Measurements from ENCODE around the gene TTR. TPM values are rescaled to one million over a fixed set of nuclear protein-coding genes. Genes with fewer than 3 reads are reported as not detected.

Gene TTR
- total RNA-seq, 1 experiment from 2014 or later, result not detected

GRCh38 chr18:31633392-31634330 lies 42.0 kb downstream of the TTR start:
- no peaks in the 10 kb centered on the region for H3K9me2 ChIP-seq (replicated peaks; ENCODE audit: low read length)
- H3K4me1 ChIP-seq (ENCODE audit: insufficient read depth, low read length), result no peaks in the 10 kb centered on the region
- H3K27me3 ChIP-seq (ENCODE audit: low read length), result no peaks in the 10 kb centered on the region
- no peak for DNase-seq
- H3K79me2 ChIP-seq (ENCODE audit: low read length), result no peaks in the 10 kb centered on the region
- H3K9ac ChIP-seq (ENCODE audit: low read length), result no peak overlapping the region
- H3F3A ChIP-seq (ENCODE audit: low read length, unreplicated experiment), result no peaks in the 10 kb centered on the region
- no peak for ATAC-seq
- no peak overlapping the region for H2AFZ ChIP-seq (ENCODE audit: low read length)
- no peak overlapping the region for H3K27ac ChIP-seq (ENCODE audit: low read length)
- H3K4me3 ChIP-seq (ENCODE audit: low read length), result no peak overlapping the region
- BruUV-seq (replicated peaks), result no TSS peak
- CTCF ChIA-PET, result no interaction called here
- no peak for TF ChIP-seq EZH2 (IDR thresholded peaks at IDR 0.05; ENCODE audit: low read length, unreplicated experiment)
- TF ChIP-seq, protein P1, sequence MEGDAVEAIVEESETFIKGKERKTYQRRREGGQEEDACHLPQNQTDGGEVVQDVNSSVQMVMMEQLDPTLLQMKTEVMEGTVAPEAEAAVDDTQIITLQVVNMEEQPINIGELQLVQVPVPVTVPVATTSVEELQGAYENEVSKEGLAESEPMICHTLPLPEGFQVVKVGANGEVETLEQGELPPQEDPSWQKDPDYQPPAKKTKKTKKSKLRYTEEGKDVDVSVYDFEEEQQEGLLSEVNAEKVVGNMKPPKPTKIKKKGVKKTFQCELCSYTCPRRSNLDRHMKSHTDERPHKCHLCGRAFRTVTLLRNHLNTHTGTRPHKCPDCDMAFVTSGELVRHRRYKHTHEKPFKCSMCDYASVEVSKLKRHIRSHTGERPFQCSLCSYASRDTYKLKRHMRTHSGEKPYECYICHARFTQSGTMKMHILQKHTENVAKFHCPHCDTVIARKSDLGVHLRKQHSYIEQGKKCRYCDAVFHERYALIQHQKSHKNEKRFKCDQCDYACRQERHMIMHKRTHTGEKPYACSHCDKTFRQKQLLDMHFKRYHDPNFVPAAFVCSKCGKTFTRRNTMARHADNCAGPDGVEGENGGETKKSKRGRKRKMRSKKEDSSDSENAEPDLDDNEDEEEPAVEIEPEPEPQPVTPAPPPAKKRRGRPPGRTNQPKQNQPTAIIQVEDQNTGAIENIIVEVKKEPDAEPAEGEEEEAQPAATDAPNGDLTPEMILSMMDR (conservative IDR thresholded peaks at IDR 0.05; ENCODE audit: low read depth, low read length), result no peak
- no peak for TF ChIP-seq EZH2phosphoT487 (IDR thresholded peaks at IDR 0.05; ENCODE audit: borderline replicate concordance, low read length)
- POLR2A ChIA-PET (ENCODE audit: unreplicated experiment), result no interaction called here
- no peaks in the 10 kb centered on the region for H3K9me3 ChIP-seq (ENCODE audit: low read length)
- no peak overlapping the region for H3K4me2 ChIP-seq (ENCODE audit: low read length)
- no peaks in the 10 kb centered on the region for H3K36me3 ChIP-seq (ENCODE audit: low read depth, low read length)
- intact Hi-C loops (cut with micrococcal nuclease), result no loop called here
- H4K20me1 ChIP-seq (ENCODE audit: low read length), result no peaks in the 10 kb centered on the region

DNA sequence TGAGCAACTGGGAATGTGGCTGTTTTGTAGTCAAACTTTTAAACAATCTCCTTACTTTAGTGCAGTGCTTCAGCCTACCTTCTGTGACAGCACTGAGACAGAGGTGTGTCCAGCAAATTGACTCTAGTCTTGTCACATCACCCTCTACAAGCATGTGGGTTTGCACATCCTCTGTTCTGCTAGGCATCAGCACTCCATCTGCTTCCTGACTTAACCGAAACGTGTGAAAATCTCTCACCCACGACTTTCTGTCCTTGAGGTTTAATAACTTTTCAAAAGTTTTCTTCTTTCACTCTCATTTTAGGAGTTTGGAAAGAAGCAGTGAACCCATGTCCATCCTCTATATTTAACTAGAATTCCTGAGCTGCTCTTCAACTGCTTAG lies 42.6 kb downstream of the TTR start:
- CTCF ChIA-PET, result no interaction called here
- H3K9ac ChIP-seq (ENCODE audit: low read length), result no peak overlapping the region
- POLR2A ChIA-PET (ENCODE audit: unreplicated experiment), result no interaction called here
- H3K36me3 ChIP-seq (ENCODE audit: low read depth, low read length), result no peaks in the 10 kb centered on the region
- H3K4me1 ChIP-seq (ENCODE audit: insufficient read depth, low read length), result no peaks in the 10 kb centered on the region
- DNase-seq, result no peak
- H2AFZ ChIP-seq (ENCODE audit: low read length), result no peak overlapping the region
- intact Hi-C loops (cut with micrococcal nuclease), result no loop called here
- no peak overlapping the region for H3K27ac ChIP-seq (ENCODE audit: low read length)
- TF ChIP-seq, protein P1 (conservative IDR thresholded peaks at IDR 0.05; ENCODE audit: low read depth, low read length), result no peak
- no peak for TF ChIP-seq EZH2 (IDR thresholded peaks at IDR 0.05; ENCODE audit: low read length, unreplicated experiment)
- no peak for TF ChIP-seq EZH2phosphoT487 (IDR thresholded peaks at IDR 0.05; ENCODE audit: borderline replicate concordance, low read length)
- no peaks in the 10 kb centered on the region for H3K79me2 ChIP-seq (ENCODE audit: low read length)
- H3K9me2 ChIP-seq (replicated peaks; ENCODE audit: low read length), result no peaks in the 10 kb centered on the region
- no peak overlapping the region for H3K4me3 ChIP-seq (ENCODE audit: low read length)
- H3K27me3 ChIP-seq (ENCODE audit: low read length), result no peaks in the 10 kb centered on the region
- H3K4me2 ChIP-seq (ENCODE audit: low read length), result no peak overlapping the region
- no peak for ATAC-seq
- H4K20me1 ChIP-seq (ENCODE audit: low read length), result no peaks in the 10 kb centered on the region
- no peaks in the 10 kb centered on the region for H3K9me3 ChIP-seq (ENCODE audit: low read length)
- H3F3A ChIP-seq (ENCODE audit: low read length, unreplicated experiment), result no peaks in the 10 kb centered on the region
- no TSS peak for BruUV-seq (replicated peaks)

GRCh38 chr18:31636387-31636786 lies 44.7 kb downstream of the TTR start:
- Histone ChIP-seq H3K9me2 (replicated peaks; ENCODE audit: low read length) (no peaks in the 10 kb centered on the region), H3K9ac (ENCODE audit: low read length) (no peak overlapping the region), H2AFZ (ENCODE audit: low read length) (no peak overlapping the region), H3K27me3 (ENCODE audit: low read length) (no peaks in the 10 kb centered on the region), H3F3A (ENCODE audit: low read length, unreplicated experiment) (no peaks in the 10 kb centered on the region), H3K4me1 (ENCODE audit: insufficient read depth, low read length) (no peaks in the 10 kb centered on the region), H3K4me3 (ENCODE audit: low read length) (no peak overlapping the region), H4K20me1 (ENCODE audit: low read length) (no peaks in the 10 kb centered on the region), H3K27ac (ENCODE audit: low read length) (no peak overlapping the region), H3K9me3 (ENCODE audit: low read length) (no peaks in the 10 kb centered on the region), H3K36me3 (ENCODE audit: low read depth, low read length) (no peaks in the 10 kb centered on the region), H3K79me2 (ENCODE audit: low read length) (no peaks in the 10 kb centered on the region), H3K4me2 (ENCODE audit: low read length) (no peak overlapping the region)
- BruUV-seq (replicated peaks), result no TSS peak
- ATAC-seq, result no peak
- POLR2A ChIA-PET (ENCODE audit: unreplicated experiment), result no interaction called here
- CTCF ChIA-PET, result no interaction called here
- intact Hi-C loops (cut with micrococcal nuclease), result no loop called here
- no peak for DNase-seq
- TF ChIP-seq, protein P1 (conservative IDR thresholded peaks at IDR 0.05; ENCODE audit: low read depth, low read length), result no peak
